ENCODE results near the gene OR2B2.
"Not testable (repeated sequence)": the region's sequence is repeated elsewhere in the genome, so short reads cannot be mapped to it uniquely, and the experiment has no call there.

OR2B2 gene

DNA sequence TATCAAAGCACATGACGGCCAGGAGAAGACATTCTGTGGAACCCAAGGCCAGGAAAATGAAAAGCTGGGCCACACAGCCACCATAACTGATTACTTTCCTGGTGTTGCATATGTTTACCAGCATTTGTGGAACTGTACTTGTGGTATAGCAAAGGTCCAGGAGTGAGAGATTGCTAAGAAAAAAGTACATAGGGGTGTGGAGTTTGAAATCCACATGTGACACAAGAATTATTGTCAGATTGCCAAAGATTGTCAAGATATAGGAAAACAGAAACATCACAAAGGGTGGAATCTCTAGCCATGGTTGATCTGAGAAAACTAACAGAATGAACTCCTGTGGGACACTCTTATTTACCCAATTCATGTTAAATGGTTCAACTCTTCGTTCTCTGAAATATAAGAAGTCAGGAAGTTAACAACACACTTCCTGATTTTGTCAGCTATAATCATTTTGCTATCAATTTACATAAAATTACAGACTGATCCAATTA lies at the start of gene OR2B2:
TSS of gene OR2B2 (minus strand) at position 441 of the 491 bp plus-strand sequence. CDS start at position 364, 77 bp downstream.
- TF ChIP-seq, protein P1, sequence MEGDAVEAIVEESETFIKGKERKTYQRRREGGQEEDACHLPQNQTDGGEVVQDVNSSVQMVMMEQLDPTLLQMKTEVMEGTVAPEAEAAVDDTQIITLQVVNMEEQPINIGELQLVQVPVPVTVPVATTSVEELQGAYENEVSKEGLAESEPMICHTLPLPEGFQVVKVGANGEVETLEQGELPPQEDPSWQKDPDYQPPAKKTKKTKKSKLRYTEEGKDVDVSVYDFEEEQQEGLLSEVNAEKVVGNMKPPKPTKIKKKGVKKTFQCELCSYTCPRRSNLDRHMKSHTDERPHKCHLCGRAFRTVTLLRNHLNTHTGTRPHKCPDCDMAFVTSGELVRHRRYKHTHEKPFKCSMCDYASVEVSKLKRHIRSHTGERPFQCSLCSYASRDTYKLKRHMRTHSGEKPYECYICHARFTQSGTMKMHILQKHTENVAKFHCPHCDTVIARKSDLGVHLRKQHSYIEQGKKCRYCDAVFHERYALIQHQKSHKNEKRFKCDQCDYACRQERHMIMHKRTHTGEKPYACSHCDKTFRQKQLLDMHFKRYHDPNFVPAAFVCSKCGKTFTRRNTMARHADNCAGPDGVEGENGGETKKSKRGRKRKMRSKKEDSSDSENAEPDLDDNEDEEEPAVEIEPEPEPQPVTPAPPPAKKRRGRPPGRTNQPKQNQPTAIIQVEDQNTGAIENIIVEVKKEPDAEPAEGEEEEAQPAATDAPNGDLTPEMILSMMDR (IDR thresholded peaks at IDR 0.05; ENCODE audit: low read depth, low read length): no peak
- Histone ChIP-seq H3K27ac (no peak within 1 kb of the TSS), H3K4me3 (ENCODE audit: low read depth, low read length) (no peak within 1 kb of the TSS), H3K36me3 (peaks cover 51% of the 10 kb centered on the region), H3K27me3 (ENCODE audit: insufficient read depth, low read depth, severe bottlenecking) (no peaks in the 10 kb centered on the region), H3K9me3 (ENCODE audit: severe bottlenecking) (no peaks in the 10 kb centered on the region)
- DNase-seq: no peak

DNA sequence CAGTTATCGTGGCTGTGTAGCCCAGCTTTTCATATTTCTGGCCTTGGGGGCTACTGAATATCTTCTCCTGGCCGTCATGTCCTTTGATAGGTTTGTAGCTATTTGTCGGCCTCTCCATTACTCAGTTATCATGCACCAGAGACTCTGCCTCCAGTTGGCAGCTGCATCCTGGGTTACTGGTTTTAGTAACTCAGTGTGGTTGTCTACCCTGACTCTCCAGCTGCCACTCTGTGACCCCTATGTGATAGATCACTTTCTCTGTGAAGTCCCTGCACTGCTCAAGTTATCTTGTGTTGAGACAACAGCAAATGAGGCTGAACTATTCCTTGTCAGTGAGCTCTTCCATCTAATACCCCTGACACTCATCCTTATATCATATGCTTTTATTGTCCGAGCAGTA lies 45.3 kb upstream of the OR2B2 start:
- H3K27ac ChIP-seq: no peak overlapping the region
- TF ChIP-seq, protein P1 (IDR thresholded peaks at IDR 0.05; ENCODE audit: low read depth, low read length): no peak
- H3K27me3 ChIP-seq (ENCODE audit: insufficient read depth, low read depth, severe bottlenecking): no peaks in the 10 kb centered on the region
- DNase-seq: no peak
- no peak overlapping the region for H3K4me3 ChIP-seq (ENCODE audit: low read depth, low read length)
- H3K9me3 ChIP-seq (ENCODE audit: severe bottlenecking): no peaks in the 10 kb centered on the region
- peaks cover 25% of the 10 kb centered on the region for H3K36me3 ChIP-seq

DNA sequence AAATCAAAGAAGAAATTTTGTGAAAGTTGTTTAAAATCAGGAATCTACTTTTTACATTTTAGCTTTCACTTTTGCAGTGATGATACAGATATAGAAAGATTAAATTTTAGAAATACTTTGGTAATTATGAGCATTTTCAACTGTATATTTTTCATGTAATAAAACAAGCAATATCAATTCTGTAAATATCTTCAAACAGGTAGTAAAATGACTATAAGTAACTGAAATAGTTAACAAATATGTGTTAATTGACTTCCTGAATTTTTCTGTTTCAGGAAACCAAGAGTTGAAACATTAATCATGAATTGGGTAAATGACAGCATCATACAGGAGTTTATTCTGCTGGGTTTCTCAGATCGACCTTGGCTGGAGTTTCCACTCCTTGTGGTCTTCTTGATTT lies 44.7 kb upstream of the OR2B2 start, which contains the start of gene OR2B6:
TSS of gene OR2B6 (plus strand) at position 301 of the 400 bp plus-strand sequence. CDS start at position 301, 0 bp downstream.
- Histone ChIP-seq H3K27me3 (ENCODE audit: insufficient read depth, low read depth, severe bottlenecking) (no peaks in the 10 kb centered on the region), H3K4me3 (ENCODE audit: low read depth, low read length) (no peak within 1 kb of the TSS), H3K9me3 (ENCODE audit: severe bottlenecking) (no peaks in the 10 kb centered on the region), H3K36me3 (peaks cover 29% of the 10 kb centered on the region), H3K27ac (no peak within 1 kb of the TSS)
- TF ChIP-seq, protein P1 (IDR thresholded peaks at IDR 0.05; ENCODE audit: low read depth, low read length): no peak
- no peak for DNase-seq

DNA sequence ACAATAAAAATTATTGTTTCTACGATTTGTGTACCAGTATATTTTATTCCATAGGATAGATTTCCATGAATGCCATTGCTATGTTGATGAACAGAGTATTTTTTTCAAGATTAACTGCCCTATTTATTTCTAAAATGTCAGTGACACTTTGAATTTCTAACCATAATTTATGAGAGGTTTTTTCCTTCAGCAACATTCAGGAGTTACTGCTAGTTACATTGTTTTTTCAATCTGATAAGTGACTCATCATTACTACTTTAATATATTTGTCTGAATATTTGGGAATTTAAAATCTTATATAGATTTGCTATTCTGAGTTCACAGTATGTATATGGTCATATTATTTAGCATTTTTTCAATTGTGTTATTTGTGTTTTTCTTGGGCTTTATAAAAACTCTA lies 38.8 kb upstream of the OR2B2 start:
- no peak overlapping the region for H3K27ac ChIP-seq
- H3K9me3 ChIP-seq (ENCODE audit: severe bottlenecking): peaks cover 5% of the 10 kb centered on the region
- no peak overlapping the region for H3K4me3 ChIP-seq (ENCODE audit: low read depth, low read length)
- peaks cover 25% of the 10 kb centered on the region for H3K36me3 ChIP-seq
- TF ChIP-seq, protein P1 (IDR thresholded peaks at IDR 0.05; ENCODE audit: low read depth, low read length): no peak
- H3K27me3 ChIP-seq (ENCODE audit: insufficient read depth, low read depth, severe bottlenecking): no peaks in the 10 kb centered on the region
- DNase-seq: no peak

DNA sequence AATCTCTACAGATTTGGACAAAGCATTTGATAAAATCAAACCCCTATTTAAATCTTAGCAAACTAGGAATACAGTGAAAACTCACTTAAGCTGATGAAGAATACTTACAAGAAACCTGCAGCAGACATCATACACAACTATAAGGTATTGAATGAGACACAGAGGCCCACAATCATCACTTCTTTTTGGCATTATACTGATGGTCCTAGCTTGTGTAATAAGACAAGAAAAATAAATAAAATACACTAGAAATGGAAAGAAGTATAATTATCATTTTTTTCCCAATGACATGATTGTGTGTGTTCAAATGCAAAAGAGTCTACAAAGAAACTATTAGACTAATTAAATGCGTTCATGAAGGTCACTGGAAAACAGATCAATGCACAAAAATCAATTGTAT lies 36.0 kb upstream of the OR2B2 start:
- Histone ChIP-seq H3K27me3 (ENCODE audit: insufficient read depth, low read depth, severe bottlenecking) (no peaks in the 10 kb centered on the region), H3K27ac (no peak overlapping the region), H3K4me3 (ENCODE audit: low read depth, low read length) (no peak overlapping the region), H3K36me3 (peaks cover 23% of the 10 kb centered on the region), H3K9me3 (ENCODE audit: severe bottlenecking) (peaks cover 5% of the 10 kb centered on the region)
- no peak for DNase-seq
- TF ChIP-seq, protein P1 (IDR thresholded peaks at IDR 0.05; ENCODE audit: low read depth, low read length): no peak

DNA sequence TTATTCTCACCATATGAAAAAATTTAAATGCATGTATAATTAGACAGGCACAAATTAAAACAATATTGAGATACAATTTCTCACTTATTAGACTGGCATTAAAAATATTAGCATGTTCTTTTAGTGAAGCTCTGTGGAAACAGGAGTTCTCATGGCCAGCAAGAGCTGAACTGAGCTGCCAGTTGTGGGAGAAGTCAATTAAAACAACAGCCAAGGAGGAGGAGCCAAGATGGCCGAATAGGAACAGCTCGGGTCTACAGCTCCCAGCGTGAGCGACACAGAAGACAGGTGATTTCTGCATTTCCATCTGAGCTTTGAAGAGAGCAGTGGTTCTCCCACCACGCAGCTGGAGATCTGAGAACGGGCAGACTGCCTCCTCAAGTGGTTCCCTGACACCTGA lies 30.9 kb upstream of the OR2B2 start:
- not testable (repeated sequence) for H3K27me3 ChIP-seq (ENCODE audit: insufficient read depth, low read depth, severe bottlenecking); H3K27ac ChIP-seq; H3K9me3 ChIP-seq (ENCODE audit: severe bottlenecking); DNase-seq; H3K4me3 ChIP-seq (ENCODE audit: low read depth, low read length)
- peaks cover 55% of the 10 kb centered on the region for H3K36me3 ChIP-seq

Measured in WERI-Rb-1 (cell line).